SK-N-SH (cell line): Measurements from ENCODE around the gene MAST4.

Experiments
- CTCF ChIP-seq: fragments of 200-600 bp; sonication (generic); IDR thresholded peaks from 2 replicates; pipeline ENCODE4 v1.6.1; 2017; ENCODE audit warnings: antibody characterized with exemption, mild to moderate bottlenecking, moderate library complexity
- ELF1 ChIP-seq: IDR thresholded peaks from 2 replicates; pipeline ENCODE4 v1.4.0; 2012
- EP300 ChIP-seq, 2 experiments: IDR thresholded peaks; 2 replicates each; pipeline versions ENCODE4 v1.4.0 to v1.6.1; 2012; ENCODE audit warnings: borderline replicate concordance in 1 of 2, low read depth in 1 of 2, low read length in 1 of 2
- EZH2phosphoT487 ChIP-seq: fragments of 200-600 bp; sonication (generic); IDR thresholded peaks from 2 replicates; pipeline ENCODE4 v1.6.1; 2017; ENCODE audit warnings: low read depth, mixed run types, mild to moderate bottlenecking, antibody characterized with exemption, moderate library complexity, borderline replicate concordance
- FOXM1 ChIP-seq: IDR thresholded peaks from 2 replicates; pipeline ENCODE4 v1.4.0; 2012; ENCODE audit warnings: low read depth, mild to moderate bottlenecking
- MXI1 ChIP-seq: IDR thresholded peaks from 2 replicates; pipeline ENCODE4 v1.6.1; 2012; ENCODE audit warnings: mild to moderate bottlenecking, low read depth, low read length, improper control_type of control experiment
- NFIC ChIP-seq: IDR thresholded peaks from 2 replicates; pipeline ENCODE4 v1.4.0; 2012; ENCODE audit warnings: borderline replicate concordance
- POLR2AphosphoS5 ChIP-seq: IDR thresholded peaks from 2 replicates; pipeline ENCODE4 v1.6.1; 2012; ENCODE audit warnings: low read depth, low read length
- RFX5 ChIP-seq: IDR thresholded peaks from 2 replicates; pipeline ENCODE4 v1.6.1; 2012; ENCODE audit warnings: mild to moderate bottlenecking, improper control_type of control experiment, low read length
- SMC3 ChIP-seq: IDR thresholded peaks from 2 replicates; pipeline ENCODE4 v1.6.1; 2012; ENCODE audit warnings: low read depth, low read length, improper control_type of control experiment
- YY1 ChIP-seq: IDR thresholded peaks from 2 replicates; pipeline ENCODE4 v1.4.0; 2012; ENCODE audit warnings: low read depth, mild to moderate bottlenecking
- TF ChIP-seq, protein P1 (sequence below): IDR thresholded peaks from 2 replicates; pipeline ENCODE4 v1.4.0; 2012; ENCODE audit warnings: low read depth, borderline replicate concordance

- no peak for TF ChIP-seq CTCF
- no peak for TF ChIP-seq EP300 (IDR thresholded peaks at IDR 0.05; ENCODE audit: borderline replicate concordance in 1 of 2, low read depth in 1 of 2, low read length in 1 of 2)
- no peak for TF ChIP-seq FOXM1
- no peak for TF ChIP-seq RFX5
- TF ChIP-seq POLR2AphosphoS5 = no peak
- TF ChIP-seq SMC3 = no peak
- TF ChIP-seq NFIC = no peak
- TF ChIP-seq MXI1 = no peak
- TF ChIP-seq, protein P1, sequence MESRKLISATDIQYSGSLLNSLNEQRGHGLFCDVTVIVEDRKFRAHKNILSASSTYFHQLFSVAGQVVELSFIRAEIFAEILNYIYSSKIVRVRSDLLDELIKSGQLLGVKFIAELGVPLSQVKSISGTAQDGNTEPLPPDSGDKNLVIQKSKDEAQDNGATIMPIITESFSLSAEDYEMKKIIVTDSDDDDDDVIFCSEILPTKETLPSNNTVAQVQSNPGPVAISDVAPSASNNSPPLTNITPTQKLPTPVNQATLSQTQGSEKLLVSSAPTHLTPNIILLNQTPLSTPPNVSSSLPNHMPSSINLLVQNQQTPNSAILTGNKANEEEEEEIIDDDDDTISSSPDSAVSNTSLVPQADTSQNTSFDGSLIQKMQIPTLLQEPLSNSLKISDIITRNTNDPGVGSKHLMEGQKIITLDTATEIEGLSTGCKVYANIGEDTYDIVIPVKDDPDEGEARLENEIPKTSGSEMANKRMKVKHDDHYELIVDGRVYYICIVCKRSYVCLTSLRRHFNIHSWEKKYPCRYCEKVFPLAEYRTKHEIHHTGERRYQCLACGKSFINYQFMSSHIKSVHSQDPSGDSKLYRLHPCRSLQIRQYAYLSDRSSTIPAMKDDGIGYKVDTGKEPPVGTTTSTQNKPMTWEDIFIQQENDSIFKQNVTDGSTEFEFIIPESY = no peak
- no peak for TF ChIP-seq ELF1
- no peak for TF ChIP-seq YY1
- TF ChIP-seq EZH2phosphoT487 = no peak
Measured at GRCh38 chr5:66967826-66968262, 371.7 kb downstream of the MAST4 start.
